ENCODE data around the gene SHPK. TPM values are rescaled to one million over a fixed set of nuclear protein-coding genes. Genes with fewer than 3 reads are reported as not detected.
A peak's percentile ranks its signal among the peaks of the same experiment; 100 is the strongest.

The SHPK gene
- total RNA-seq, 1 experiment from 2014 or later, result 19.6 TPM

GRCh38 chr17:3636908-3637373, 891 bp upstream of the SHPK start:
- TF ChIP-seq SIN3A (IDR thresholded peaks at IDR 0.05; ENCODE audit: low read depth) (peak; percentile 1; the same call in 1 of the 2 replicates), ZFX (IDR thresholded peaks at IDR 0.05) (no peak)
- Histone ChIP-seq H3K9me2 (ENCODE audit: insufficient read depth) (no peaks in the 10 kb centered on the region), H3K4me3 (replicated peaks in 1 of 2; ENCODE audit: low read depth in 1 of 2, low read length in 2 of 2) (peak overlapping the region; percentile 94), H4K20me1 (ENCODE audit: insufficient read depth) (no peaks in the 10 kb centered on the region), H3K36me3 (ENCODE audit: control insufficient read depth in 1 of 2, insufficient read depth in 2 of 2, low read length in 2 of 2) (0 out of 4 replicates have a peak, but pooled peaks cover 0 to 8% of the 10 kb centered on the region in 2 experiments), H3K4me1 (ENCODE audit: control insufficient read depth in 1 of 2, insufficient read depth in 2 of 2, low read length in 2 of 2) (peaks cover 6 to 15% of the 10 kb centered on the region in 2 experiments; a peak in 3 of 4 replicates), H2AFZ (ENCODE audit: low read depth, low read length, poor library complexity, severe bottlenecking) (no peak overlapping the region), H3K27ac (ENCODE audit: low read depth, low read length) (peak overlapping the region; percentile 94), H3K4me2 (ENCODE audit: low read length) (peak overlapping the region; percentile 98), H3K9ac (ENCODE audit: low read length) (peak overlapping the region; percentile 92), H3K9me3 (ENCODE audit: control insufficient read depth in 1 of 2, insufficient read depth in 1 of 2, low read depth in 1 of 2, low read length in 2 of 2) (no peaks in the 10 kb centered on the region), H3K79me2 (ENCODE audit: insufficient read depth, low read length) (peaks cover 35% of the 10 kb centered on the region), H3K27me3 (ENCODE audit: insufficient read depth, low read length) (no peaks in the 10 kb centered on the region)
- ChIA-PET POLR2A (interaction anchor here (1.3 to 1.5 kb wide), 2 partner anchors 13 to 26 kb away, joined by 3 to 5 read pairs; no protein-coding TSS in a partner anchor), CTCF (interaction anchor here (1.0 to 1.4 kb wide), 2 partner anchors 34 to 102 kb away, joined by 4 to 10 read pairs; no protein-coding TSS in a partner anchor), RAD21 (ENCODE audit: low non-redundant PET in 1 of 2, low total read pairs in 2 of 2, uncharacterized antibody in 2 of 2, unreplicated experiment in 2 of 2) (interaction anchor here in 1 of 2 experiments (0.7 kb wide), 1 partner anchor 82 kb away, joined by 6 read pairs; no protein-coding TSS in a partner anchor)
- no peak for DNase-seq (ENCODE audit: low read depth, low spot score)
- TSS peak; percentile 65 for BruUV-seq (replicated peaks)
- ATAC-seq, result peak; percentile 3
- intact Hi-C loops (cut with micrococcal nuclease), result loop anchor here (5.0 kb wide), 1 partner anchor 100 kb away; no protein-coding TSS in a partner anchor

- no peak overlapping the region for H2AFZ ChIP-seq (ENCODE audit: low read depth, low read length, poor library complexity, severe bottlenecking)
- peak overlapping the region; percentile 94 for H3K4me3 ChIP-seq (replicated peaks in 1 of 2; ENCODE audit: low read depth in 1 of 2, low read length in 2 of 2)
- peak; percentile 66; the same call in 1 of the 2 replicates for TF ChIP-seq ZFX (IDR thresholded peaks at IDR 0.05)
- TF ChIP-seq, protein P1, sequence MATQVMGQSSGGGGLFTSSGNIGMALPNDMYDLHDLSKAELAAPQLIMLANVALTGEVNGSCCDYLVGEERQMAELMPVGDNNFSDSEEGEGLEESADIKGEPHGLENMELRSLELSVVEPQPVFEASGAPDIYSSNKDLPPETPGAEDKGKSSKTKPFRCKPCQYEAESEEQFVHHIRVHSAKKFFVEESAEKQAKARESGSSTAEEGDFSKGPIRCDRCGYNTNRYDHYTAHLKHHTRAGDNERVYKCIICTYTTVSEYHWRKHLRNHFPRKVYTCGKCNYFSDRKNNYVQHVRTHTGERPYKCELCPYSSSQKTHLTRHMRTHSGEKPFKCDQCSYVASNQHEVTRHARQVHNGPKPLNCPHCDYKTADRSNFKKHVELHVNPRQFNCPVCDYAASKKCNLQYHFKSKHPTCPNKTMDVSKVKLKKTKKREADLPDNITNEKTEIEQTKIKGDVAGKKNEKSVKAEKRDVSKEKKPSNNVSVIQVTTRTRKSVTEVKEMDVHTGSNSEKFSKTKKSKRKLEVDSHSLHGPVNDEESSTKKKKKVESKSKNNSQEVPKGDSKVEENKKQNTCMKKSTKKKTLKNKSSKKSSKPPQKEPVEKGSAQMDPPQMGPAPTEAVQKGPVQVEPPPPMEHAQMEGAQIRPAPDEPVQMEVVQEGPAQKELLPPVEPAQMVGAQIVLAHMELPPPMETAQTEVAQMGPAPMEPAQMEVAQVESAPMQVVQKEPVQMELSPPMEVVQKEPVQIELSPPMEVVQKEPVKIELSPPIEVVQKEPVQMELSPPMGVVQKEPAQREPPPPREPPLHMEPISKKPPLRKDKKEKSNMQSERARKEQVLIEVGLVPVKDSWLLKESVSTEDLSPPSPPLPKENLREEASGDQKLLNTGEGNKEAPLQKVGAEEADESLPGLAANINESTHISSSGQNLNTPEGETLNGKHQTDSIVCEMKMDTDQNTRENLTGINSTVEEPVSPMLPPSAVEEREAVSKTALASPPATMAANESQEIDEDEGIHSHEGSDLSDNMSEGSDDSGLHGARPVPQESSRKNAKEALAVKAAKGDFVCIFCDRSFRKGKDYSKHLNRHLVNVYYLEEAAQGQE (IDR thresholded peaks at IDR 0.05; ENCODE audit: low read depth), result no peak
- intact Hi-C loops (cut with micrococcal nuclease), result loop anchor here (5.0 kb wide), 1 partner anchor 98 kb away; no protein-coding TSS in a partner anchor
- H3K9ac ChIP-seq (ENCODE audit: low read length), result peak overlapping the region; percentile 92
- DNase-seq (ENCODE audit: low read depth, low spot score) (no peak), ATAC-seq (peak; percentile 13)
- peak overlapping the region; percentile 98 for H3K4me2 ChIP-seq (ENCODE audit: low read length)
- no peaks in the 10 kb centered on the region for H3K27me3 ChIP-seq (ENCODE audit: insufficient read depth, low read length)
- H4K20me1 ChIP-seq (ENCODE audit: insufficient read depth), result no peaks in the 10 kb centered on the region
- BruUV-seq (replicated peaks), result TSS peak; percentile 43
- H3K9me3 ChIP-seq (ENCODE audit: control insufficient read depth in 1 of 2, insufficient read depth in 1 of 2, low read depth in 1 of 2, low read length in 2 of 2), result no peaks in the 10 kb centered on the region
- no peaks in the 10 kb centered on the region for H3K9me2 ChIP-seq (ENCODE audit: insufficient read depth)
- H3K4me1 ChIP-seq (ENCODE audit: control insufficient read depth in 1 of 2, insufficient read depth in 2 of 2, low read length in 2 of 2), result peaks cover 6 to 15% of the 10 kb centered on the region in 2 experiments; a peak in 3 of 4 replicates
- RAD21 ChIA-PET (ENCODE audit: low non-redundant PET in 1 of 2, low total read pairs in 2 of 2, uncharacterized antibody in 2 of 2, unreplicated experiment in 2 of 2), result no interaction called here
- POLR2A ChIA-PET, result interaction anchor here (0.7 to 1.5 kb wide), 6 partner anchors 9 to 32 kb away, joined by 3 to 5 read pairs (median 4); no protein-coding TSS in a partner anchor
- CTCF ChIA-PET, result interaction anchor here (0.9 to 1.9 kb wide), 6 partner anchors 13 to 587 kb away, joined by 3 to 10 read pairs (median 6); no protein-coding TSS in a partner anchor
- peak overlapping the region; percentile 94 for H3K27ac ChIP-seq (ENCODE audit: low read depth, low read length)
- peaks cover 6 to 8% of the 10 kb centered on the region in 2 experiments; a peak in 2 of 4 replicates for H3K36me3 ChIP-seq (ENCODE audit: control insufficient read depth in 1 of 2, insufficient read depth in 2 of 2, low read length in 2 of 2)
- H3K79me2 ChIP-seq (ENCODE audit: insufficient read depth, low read length), result peaks cover 47% of the 10 kb centered on the region
Measured at GRCh38 chr17:3635474-3636153, 436 bp downstream of the SHPK start.

Data from HCT116 (cell line).